ENCODE data around the gene BRI3.

DNA sequence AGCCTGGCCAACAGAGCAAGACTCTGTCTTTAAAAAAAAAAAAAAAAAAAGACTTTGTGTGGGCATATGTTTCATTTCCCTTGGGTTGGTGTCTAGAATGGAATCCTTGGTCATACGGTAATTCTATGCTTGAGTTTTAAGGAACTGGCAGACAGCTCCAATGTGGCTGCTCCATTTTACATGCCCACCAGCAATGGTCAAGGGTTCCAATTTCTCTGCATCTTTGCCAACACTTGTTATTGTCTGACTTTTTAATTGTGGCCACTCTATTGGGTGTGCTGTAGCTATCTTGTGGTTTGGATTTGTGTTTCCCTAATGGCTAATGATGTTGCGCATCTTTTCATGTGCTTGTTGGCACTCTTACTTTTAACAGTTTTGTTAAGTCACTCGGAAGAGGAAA lies 57.6 kb downstream of the BRI3 start:
- TF ChIP-seq, protein P1, sequence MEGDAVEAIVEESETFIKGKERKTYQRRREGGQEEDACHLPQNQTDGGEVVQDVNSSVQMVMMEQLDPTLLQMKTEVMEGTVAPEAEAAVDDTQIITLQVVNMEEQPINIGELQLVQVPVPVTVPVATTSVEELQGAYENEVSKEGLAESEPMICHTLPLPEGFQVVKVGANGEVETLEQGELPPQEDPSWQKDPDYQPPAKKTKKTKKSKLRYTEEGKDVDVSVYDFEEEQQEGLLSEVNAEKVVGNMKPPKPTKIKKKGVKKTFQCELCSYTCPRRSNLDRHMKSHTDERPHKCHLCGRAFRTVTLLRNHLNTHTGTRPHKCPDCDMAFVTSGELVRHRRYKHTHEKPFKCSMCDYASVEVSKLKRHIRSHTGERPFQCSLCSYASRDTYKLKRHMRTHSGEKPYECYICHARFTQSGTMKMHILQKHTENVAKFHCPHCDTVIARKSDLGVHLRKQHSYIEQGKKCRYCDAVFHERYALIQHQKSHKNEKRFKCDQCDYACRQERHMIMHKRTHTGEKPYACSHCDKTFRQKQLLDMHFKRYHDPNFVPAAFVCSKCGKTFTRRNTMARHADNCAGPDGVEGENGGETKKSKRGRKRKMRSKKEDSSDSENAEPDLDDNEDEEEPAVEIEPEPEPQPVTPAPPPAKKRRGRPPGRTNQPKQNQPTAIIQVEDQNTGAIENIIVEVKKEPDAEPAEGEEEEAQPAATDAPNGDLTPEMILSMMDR (IDR thresholded peaks at IDR 0.05), result no peak
- TF ChIP-seq POLR2A (IDR thresholded peaks at IDR 0.05), result no peak

All from lower leg skin (tissue), 3 donors.